PC-3 (cell line): Measurements from ENCODE around the gene FGD4. TPM values are rescaled to one million over a fixed set of nuclear protein-coding genes. Genes with fewer than 3 reads are reported as not detected.

Source experiments
- ATAC-seq: fragments of 200-7000 bp; cut with Tn5 transposase; 2 replicates; pipeline ENCODE4 v1.9.1; 2020; ENCODE audit warnings: mild to moderate bottlenecking, moderate library complexity
- BruUV-seq: library from RNA; stranded (reverse); fragments of 400-500 nt; replicated peaks from 2 replicates; lab custom pipeline; 2021; lab: Mats Ljungman, UMichigan
- CTCF ChIA-PET: fragments of 300-600 bp; sonication (Branson Sonifier 250); formaldehyde crosslinking; loops from one replicate; lab custom pipeline; 2022; ENCODE audit warnings: antibody characterized with exemption; lab: Charles Lee
- POLR2A ChIA-PET: fragments of 300-600 bp; sonication (Branson Sonifier 250); formaldehyde crosslinking; loops from one replicate; lab custom pipeline; 2022; ENCODE audit warnings: antibody characterized with exemption; ENCODE audit not compliant: unreplicated experiment; lab: Charles Lee
- DNase-seq: peaks from one replicate; pipeline ENCODE4 v3.0.0-alpha.2; 2015
- H2AFZ ChIP-seq: fragments of 300-600 bp; sonication (generic); 2 replicates; pipeline ENCODE4 v1.6.0; 2016; ENCODE audit warnings: antibody characterized with exemption, low read length
- H3F3A ChIP-seq: fragments of 300-600 bp; sonication (generic); one replicate; pipeline ENCODE4 v1.6.0; 2017; ENCODE audit warnings: antibody characterized with exemption, low read length, control low read depth, mild to moderate bottlenecking; ENCODE audit not compliant: unreplicated experiment
- H3K27ac ChIP-seq: fragments of 300-600 bp; sonication (generic); 2 replicates; pipeline ENCODE4 v1.5.1; 2016; ENCODE audit warnings: mild to moderate bottlenecking, low read length
- H3K27me3 ChIP-seq: fragments of 300-600 bp; sonication (generic); 2 replicates; pipeline ENCODE4 v1.6.1; 2016; ENCODE audit warnings: low read length, mixed read lengths
- H3K36me3 ChIP-seq: fragments of 300-600 bp; sonication (generic); 2 replicates; pipeline ENCODE4 v1.6.1; 2016; ENCODE audit warnings: low read depth, mixed run types, low read length, mixed read lengths
- H3K4me1 ChIP-seq: fragments of 300-600 bp; sonication (generic); 2 replicates; pipeline ENCODE4 v1.5.1; 2016; ENCODE audit warnings: low read length; ENCODE audit not compliant: insufficient read depth
- H3K4me2 ChIP-seq: fragments of 300-600 bp; sonication (generic); 2 replicates; pipeline ENCODE4 v1.6.0; 2016; ENCODE audit warnings: low read length
- H3K4me3 ChIP-seq: fragments of 300-600 bp; sonication (generic); 2 replicates; pipeline ENCODE4 v1.5.1; 2016; ENCODE audit warnings: mild to moderate bottlenecking, low read length, mixed read lengths
- H3K79me2 ChIP-seq: fragments of 300-600 bp; sonication (generic); 2 replicates; pipeline ENCODE4 v1.6.1; 2017; ENCODE audit warnings: low read length, mixed read lengths
- H3K9ac ChIP-seq: fragments of 300-600 bp; sonication (generic); 2 replicates; pipeline ENCODE4 v1.6.0; 2016; ENCODE audit warnings: mild to moderate bottlenecking, low read length
- H3K9me2 ChIP-seq: fragments of 300-600 bp; sonication (generic); replicated peaks from 2 replicates; pipeline ENCODE4 v1.6.1; 2016; ENCODE audit warnings: mixed run types, low read length, mixed read lengths
- H3K9me3 ChIP-seq: fragments of 300-600 bp; sonication (generic); 2 replicates; pipeline ENCODE4 v1.6.1; 2016; ENCODE audit warnings: low read length, mixed read lengths
- H4K20me1 ChIP-seq: fragments of 300-600 bp; sonication (generic); 2 replicates; pipeline ENCODE4 v1.6.1; 2016; ENCODE audit warnings: low read length, mixed read lengths
- CTCF ChIP-seq: fragments of 300-600 bp; sonication (generic); conservative IDR thresholded peaks from 2 replicates; pipeline ENCODE4 v1.5.1; 2017; ENCODE audit warnings: antibody characterized with exemption, low read depth, mild to moderate bottlenecking, low read length
- EZH2 ChIP-seq: fragments of 300-600 bp; sonication (generic); IDR thresholded peaks from one replicate; pipeline ENCODE4 v1.6.1; 2017; ENCODE audit warnings: antibody characterized with exemption, mild to moderate bottlenecking, low read length; ENCODE audit not compliant: unreplicated experiment
- EZH2phosphoT487 ChIP-seq: fragments of 300-600 bp; sonication (generic); IDR thresholded peaks from 2 replicates; pipeline ENCODE4 v1.6.1; 2018; ENCODE audit warnings: mild to moderate bottlenecking, antibody characterized with exemption, low read length, borderline replicate concordance
- intact Hi-C: fragments of 100-400 bp; cut with micrococcal nuclease; formaldehyde crosslinking; loops from 2 replicates; pipeline ENCODE4 v1.9.0; 2023
- total RNA-seq: library from RNA; depleted of rRNA; stranded (reverse); fragments of >200 nt; gene quantifications from 2 replicates; pipeline ENCODE4 v1.2.3, GENCODE V29; 2014

The FGD4 gene
- total RNA-seq, 1 experiment from 2014 or later, result 3.9 TPM

- Histone ChIP-seq H4K20me1 (no peaks in the 10 kb centered on the region), H3K27me3 (no peaks in the 10 kb centered on the region), H3K27ac (no peak overlapping the region), H3K9ac (no peak overlapping the region), H3K36me3 (no peaks in the 10 kb centered on the region), H3K9me3 (no peaks in the 10 kb centered on the region), H3K9me2 (no peaks in the 10 kb centered on the region), H3K79me2 (no peaks in the 10 kb centered on the region), H3K4me2 (no peak overlapping the region), H3K4me3 (no peak overlapping the region), H2AFZ (no peak overlapping the region), H3K4me1 (no peaks in the 10 kb centered on the region), H3F3A (no peaks in the 10 kb centered on the region)
- ChIA-PET CTCF (no interaction called here), POLR2A (no interaction called here)
- no peak for DNase-seq
- no peak for TF ChIP-seq EZH2phosphoT487
- TF ChIP-seq EZH2, result no peak
- no peak for TF ChIP-seq CTCF
- no peak; the same call in 1 of the 2 replicates for ATAC-seq
- intact Hi-C loops, result loop anchor here (5.0 to 10.0 kb wide), 2 partner anchors 125 to 293 kb away; no protein-coding TSS in a partner anchor
- no TSS peak for BruUV-seq
Measured at GRCh38 chr12:32659908-32660440, 260.6 kb downstream of the FGD4 start.

DNA sequence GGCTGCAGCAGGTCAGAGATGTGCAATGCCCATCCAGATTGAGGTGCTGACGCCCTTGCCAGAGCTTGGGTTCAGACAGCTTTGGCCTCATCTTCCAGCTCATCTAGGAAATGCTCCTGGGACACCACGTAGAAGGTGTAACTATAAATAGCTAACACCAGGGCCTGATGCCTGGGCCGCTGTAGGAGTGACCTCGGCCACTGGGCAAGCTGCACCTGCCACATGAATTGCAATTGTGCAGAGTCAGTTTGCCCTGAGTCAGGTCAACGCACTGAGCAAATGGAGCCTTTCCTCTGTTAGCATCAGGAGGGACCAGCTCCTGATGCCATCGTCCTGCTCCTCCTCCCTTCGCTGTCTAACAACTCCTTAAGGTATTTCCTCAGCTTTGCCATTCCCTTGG, 262.3 kb downstream of the FGD4 start:
- no TSS peak for BruUV-seq
- Histone ChIP-seq H3K4me1 (no peaks in the 10 kb centered on the region; the same call in 1 of the 2 replicates), H3F3A (no peaks in the 10 kb centered on the region), H3K27me3 (no peaks in the 10 kb centered on the region), H3K36me3 (no peaks in the 10 kb centered on the region), H3K9me2 (no peaks in the 10 kb centered on the region), H3K4me2 (no peak overlapping the region), H3K4me3 (no peak overlapping the region), H3K9me3 (no peaks in the 10 kb centered on the region), H3K9ac (no peak overlapping the region), H3K27ac (no peak overlapping the region), H3K79me2 (no peaks in the 10 kb centered on the region), H4K20me1 (no peaks in the 10 kb centered on the region), H2AFZ (no peak overlapping the region)
- TF ChIP-seq CTCF (no peak), EZH2 (no peak), EZH2phosphoT487 (no peak)
- ChIA-PET CTCF (no interaction called here), POLR2A (no interaction called here)
- ATAC-seq (no peak), DNase-seq (no peak)
- intact Hi-C loops, result no loop called here

GRCh38 chr12:32662665-32663064, 263.3 kb downstream of the FGD4 start:
- no peaks in the 10 kb centered on the region for H3K79me2 ChIP-seq
- H2AFZ ChIP-seq, result no peak overlapping the region
- H3K27ac ChIP-seq, result no peak overlapping the region
- DNase-seq, result no peak
- no peak overlapping the region for H3K4me3 ChIP-seq
- no peaks in the 10 kb centered on the region for H3F3A ChIP-seq
- no peaks in the 10 kb centered on the region; the same call in 1 of the 2 replicates for H3K4me1 ChIP-seq
- H3K9me3 ChIP-seq, result no peaks in the 10 kb centered on the region
- intact Hi-C loops, result no loop called here
- no TSS peak for BruUV-seq
- ChIA-PET CTCF (no interaction called here), POLR2A (interaction anchor here (0.7 kb wide), 1 partner anchor 128 kb away, joined by 3 read pairs; no protein-coding TSS in a partner anchor)
- H3K4me2 ChIP-seq, result no peak overlapping the region
- H3K9ac ChIP-seq, result no peak overlapping the region
- TF ChIP-seq EZH2phosphoT487 (no peak), EZH2 (no peak), CTCF (no peak)
- H3K27me3 ChIP-seq, result no peaks in the 10 kb centered on the region
- H3K9me2 ChIP-seq, result no peaks in the 10 kb centered on the region
- ATAC-seq, result no peak
- no peaks in the 10 kb centered on the region for H4K20me1 ChIP-seq
- H3K36me3 ChIP-seq, result no peaks in the 10 kb centered on the region
